ENCODE results near the gene GNAO1.

DNA sequence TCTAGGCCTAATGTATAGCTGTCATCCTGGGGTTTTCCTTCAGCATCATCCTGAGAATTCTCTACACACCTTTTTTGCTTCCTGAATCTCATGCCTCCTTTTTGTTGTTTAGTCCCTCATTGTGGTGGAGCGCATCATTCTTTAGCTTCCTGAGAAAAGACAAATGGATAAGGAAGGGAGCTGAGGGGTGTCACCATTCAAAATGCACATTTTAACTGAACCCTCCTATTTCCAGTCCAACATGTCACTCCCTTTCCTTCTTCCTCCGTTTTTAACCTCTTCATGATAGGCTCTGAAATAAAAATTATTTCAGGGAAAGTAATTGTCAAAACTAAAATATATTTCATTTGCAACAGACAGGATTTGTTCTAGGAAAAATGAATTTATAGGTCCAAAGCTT, 39.7 kb upstream of the GNAO1 start:
- TF ChIP-seq, protein P1, sequence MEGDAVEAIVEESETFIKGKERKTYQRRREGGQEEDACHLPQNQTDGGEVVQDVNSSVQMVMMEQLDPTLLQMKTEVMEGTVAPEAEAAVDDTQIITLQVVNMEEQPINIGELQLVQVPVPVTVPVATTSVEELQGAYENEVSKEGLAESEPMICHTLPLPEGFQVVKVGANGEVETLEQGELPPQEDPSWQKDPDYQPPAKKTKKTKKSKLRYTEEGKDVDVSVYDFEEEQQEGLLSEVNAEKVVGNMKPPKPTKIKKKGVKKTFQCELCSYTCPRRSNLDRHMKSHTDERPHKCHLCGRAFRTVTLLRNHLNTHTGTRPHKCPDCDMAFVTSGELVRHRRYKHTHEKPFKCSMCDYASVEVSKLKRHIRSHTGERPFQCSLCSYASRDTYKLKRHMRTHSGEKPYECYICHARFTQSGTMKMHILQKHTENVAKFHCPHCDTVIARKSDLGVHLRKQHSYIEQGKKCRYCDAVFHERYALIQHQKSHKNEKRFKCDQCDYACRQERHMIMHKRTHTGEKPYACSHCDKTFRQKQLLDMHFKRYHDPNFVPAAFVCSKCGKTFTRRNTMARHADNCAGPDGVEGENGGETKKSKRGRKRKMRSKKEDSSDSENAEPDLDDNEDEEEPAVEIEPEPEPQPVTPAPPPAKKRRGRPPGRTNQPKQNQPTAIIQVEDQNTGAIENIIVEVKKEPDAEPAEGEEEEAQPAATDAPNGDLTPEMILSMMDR (IDR thresholded peaks at IDR 0.05) = no peak
- no peak for TF ChIP-seq POLR2A (IDR thresholded peaks at IDR 0.05)
